Stimulated activated CD4-positive, alpha-beta T cell treated with anti-CD3 and anti-CD28 coated beads, Interleukin-4, amount 100 ng/mL, for 48 hours (primary cell): ENCODE results near the gene CHST8.
"Not testable (repeated sequence)": the region's sequence is repeated elsewhere in the genome, so short reads cannot be mapped to it uniquely, and the experiment has no call there.

Experiments
- DNase-seq, 2 donors: peaks; one replicate each; pipeline ENCODE4 v3.0.0-alpha.2; 2020; ENCODE audit warnings: low read depth in 2 of 2

Gene CHST8

GRCh38 chr19:33690378-33691029 lies 68.8 kb downstream of the CHST8 start:
- DNase-seq = no peak

GRCh38 chr19:33691030-33691427 lies 69.3 kb downstream of the CHST8 start:
- DNase-seq = no peak

GRCh38 chr19:33691736-33692135 lies 70.0 kb downstream of the CHST8 start:
- no peak for DNase-seq

GRCh38 chr19:33693678-33694077 lies 71.9 kb downstream of the CHST8 start:
- no peak for DNase-seq

GRCh38 chr19:33695547-33695946 lies 73.8 kb downstream of the CHST8 start:
- DNase-seq = not testable (repeated sequence)

GRCh38 chr19:33697766-33698165 lies 76.0 kb downstream of the CHST8 start:
- no peak for DNase-seq

GRCh38 chr19:33698576-33699435 lies 77.1 kb downstream of the CHST8 start:
- no peak for DNase-seq

- DNase-seq = no peak
Observed at GRCh38 chr19:33699754-33700407, 78.1 kb downstream of the CHST8 start.

GRCh38 chr19:33700408-33701013 lies 78.8 kb downstream of the CHST8 start:
- no peak for DNase-seq

- DNase-seq = no peak
Observed at GRCh38 chr19:33701565-33701964, 79.8 kb downstream of the CHST8 start.

- DNase-seq = no peak
Observed at GRCh38 chr19:33702606-33703437, 81.1 kb downstream of the CHST8 start.

GRCh38 chr19:33703438-33703750 lies 81.6 kb downstream of the CHST8 start:
- no peak for DNase-seq

- no peak for DNase-seq
Observed at GRCh38 chr19:33703821-33704220, 82.1 kb downstream of the CHST8 start.

GRCh38 chr19:33704271-33704670 lies 82.5 kb downstream of the CHST8 start:
- no peak for DNase-seq

GRCh38 chr19:33705090-33705847 lies 83.5 kb downstream of the CHST8 start:
- DNase-seq = no peak

GRCh38 chr19:33705860-33706259 lies 84.1 kb downstream of the CHST8 start:
- DNase-seq = no peak

- DNase-seq = no peak
Observed at GRCh38 chr19:33706631-33707030, 84.9 kb downstream of the CHST8 start.

GRCh38 chr19:33712268-33712667 lies 90.5 kb downstream of the CHST8 start:
- DNase-seq = no peak

GRCh38 chr19:33713194-33713593 lies 91.4 kb downstream of the CHST8 start:
- no peak for DNase-seq

GRCh38 chr19:33714149-33714548 lies 92.4 kb downstream of the CHST8 start:
- no peak for DNase-seq

- no peak for DNase-seq
Observed at GRCh38 chr19:33715462-33715861, 93.7 kb downstream of the CHST8 start.
